Fibroblast of the aortic adventitia (primary cell): ENCODE results near the gene WNT1. TPM values are rescaled to one million over a fixed set of nuclear protein-coding genes. Genes with fewer than 3 reads are reported as not detected.

Source experiments
- DNase-seq: peaks from one replicate; pipeline ENCODE4 v3.0.0-alpha.2; 2010; ENCODE audit warnings: low read depth
- H3K4me3 ChIP-seq: 2 replicates; pipeline ENCODE4 v1.5.1; 2011; ENCODE audit warnings: low read depth, mild to moderate bottlenecking, control low read depth, low read length, moderate library complexity
- total RNA-seq: library from RNA; depleted of rRNA; stranded (reverse); fragments of >200 nt; gene quantifications from 2 replicates; pipeline ENCODE4 v1.2.3, GENCODE V29; 2012; ENCODE audit warnings: low replicate concordance
- TF ChIP-seq, protein P1 (sequence below): IDR thresholded peaks from 2 replicates; pipeline ENCODE4 v1.5.1; 2011; ENCODE audit warnings: mild to moderate bottlenecking, low read length, control low read depth, inconsistent platforms; ENCODE audit not compliant: insufficient read depth

WNT1 gene
- total RNA-seq, 1 donor: not detected

DNA sequence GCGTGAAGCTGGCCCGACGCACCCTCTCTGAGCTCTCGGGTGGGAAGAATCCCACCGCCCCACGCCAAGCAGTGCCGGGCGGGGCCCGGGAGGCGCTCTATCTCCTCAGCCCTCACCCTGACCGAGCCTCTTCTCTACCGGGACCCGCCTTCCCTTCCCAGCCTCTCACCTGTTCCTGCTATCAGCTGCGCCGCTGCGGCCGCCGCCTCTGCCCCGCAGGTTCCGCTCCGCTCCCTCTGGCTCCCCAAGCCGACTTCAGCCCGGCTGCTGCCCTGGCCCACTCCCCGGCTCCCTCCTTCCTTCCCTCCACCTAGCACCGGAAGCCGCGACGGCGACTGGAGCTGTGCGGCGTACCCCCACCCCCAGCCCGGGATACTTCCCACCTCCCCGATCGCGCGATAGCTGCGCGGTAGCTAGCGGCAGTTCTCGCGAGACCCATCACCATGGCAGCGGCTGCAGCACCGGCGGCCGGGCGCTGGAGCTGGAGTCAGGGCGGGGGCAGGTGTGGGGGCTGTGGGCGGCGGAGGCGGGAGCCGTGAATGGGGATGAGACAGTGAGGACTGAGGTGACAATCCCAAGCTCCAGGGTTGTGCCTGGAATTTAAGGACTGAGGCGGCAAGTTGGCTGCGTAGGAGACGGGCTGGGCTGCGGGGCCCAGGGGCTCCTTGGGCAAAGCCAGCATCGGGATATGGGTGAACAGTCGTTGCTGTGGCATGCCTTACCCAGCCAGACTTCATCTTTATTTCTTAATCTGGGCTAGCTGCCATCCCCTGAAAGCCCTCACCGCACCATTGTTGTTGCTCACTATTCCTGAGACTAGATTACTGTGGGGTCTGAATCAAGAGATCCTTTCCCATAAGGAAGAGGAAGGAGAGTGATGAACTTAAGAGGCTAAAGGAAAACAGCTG, 20.7 kb upstream of the WNT1 start, which contains the start of gene ARF3:
ARF3 (minus strand) TSS at position 347 of the 908 bp plus-strand sequence. CDS start 16,392 bp downstream, outside the sequence.
- peak within 1 kb of the TSS; percentile 97 for H3K4me3 ChIP-seq
- TF ChIP-seq, protein P1, sequence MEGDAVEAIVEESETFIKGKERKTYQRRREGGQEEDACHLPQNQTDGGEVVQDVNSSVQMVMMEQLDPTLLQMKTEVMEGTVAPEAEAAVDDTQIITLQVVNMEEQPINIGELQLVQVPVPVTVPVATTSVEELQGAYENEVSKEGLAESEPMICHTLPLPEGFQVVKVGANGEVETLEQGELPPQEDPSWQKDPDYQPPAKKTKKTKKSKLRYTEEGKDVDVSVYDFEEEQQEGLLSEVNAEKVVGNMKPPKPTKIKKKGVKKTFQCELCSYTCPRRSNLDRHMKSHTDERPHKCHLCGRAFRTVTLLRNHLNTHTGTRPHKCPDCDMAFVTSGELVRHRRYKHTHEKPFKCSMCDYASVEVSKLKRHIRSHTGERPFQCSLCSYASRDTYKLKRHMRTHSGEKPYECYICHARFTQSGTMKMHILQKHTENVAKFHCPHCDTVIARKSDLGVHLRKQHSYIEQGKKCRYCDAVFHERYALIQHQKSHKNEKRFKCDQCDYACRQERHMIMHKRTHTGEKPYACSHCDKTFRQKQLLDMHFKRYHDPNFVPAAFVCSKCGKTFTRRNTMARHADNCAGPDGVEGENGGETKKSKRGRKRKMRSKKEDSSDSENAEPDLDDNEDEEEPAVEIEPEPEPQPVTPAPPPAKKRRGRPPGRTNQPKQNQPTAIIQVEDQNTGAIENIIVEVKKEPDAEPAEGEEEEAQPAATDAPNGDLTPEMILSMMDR: no peak
- peak; percentile 85 for DNase-seq

DNA sequence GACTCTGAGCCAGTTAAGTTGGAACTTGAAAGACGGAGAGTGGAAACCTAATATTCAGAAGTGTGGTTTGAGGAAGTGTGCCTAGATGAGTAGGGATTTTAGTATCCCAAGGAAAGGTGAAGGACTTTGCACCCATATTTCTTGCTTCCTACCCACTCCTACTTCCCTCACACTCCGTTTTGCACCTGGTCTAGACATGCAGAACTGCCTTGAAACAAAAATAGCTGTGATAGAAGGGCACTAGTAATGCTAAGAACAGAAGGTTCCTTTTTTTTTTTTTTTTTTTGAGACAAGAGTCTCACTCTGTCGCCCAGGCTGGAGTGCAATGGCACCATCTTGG, 20.1 kb upstream of the WNT1 start:
- TF ChIP-seq, protein P1: no peak
- peak overlapping the region; percentile 97 for H3K4me3 ChIP-seq
- no peak for DNase-seq

DNA sequence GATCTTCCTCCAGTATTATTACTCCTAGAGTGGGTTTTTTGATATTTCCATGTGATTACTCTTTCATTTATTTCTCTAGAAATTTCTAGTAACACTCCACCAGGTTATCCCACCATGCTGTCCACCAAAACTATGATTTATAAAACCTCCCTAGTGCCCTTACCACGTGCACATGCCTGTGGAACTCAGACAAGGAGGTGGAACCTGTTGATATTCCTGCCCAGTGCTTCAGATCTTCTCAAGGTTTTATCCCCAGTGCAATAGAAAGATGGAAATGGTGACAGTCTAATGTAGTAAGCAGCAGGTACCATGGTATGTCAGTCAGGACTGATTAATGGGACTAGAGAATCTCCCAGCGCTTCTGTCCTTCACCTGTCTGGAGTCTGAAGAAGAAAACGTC, 17.3 kb upstream of the WNT1 start:
- TF ChIP-seq, protein P1: no peak
- H3K4me3 ChIP-seq: no peak overlapping the region
- DNase-seq: no peak

DNA sequence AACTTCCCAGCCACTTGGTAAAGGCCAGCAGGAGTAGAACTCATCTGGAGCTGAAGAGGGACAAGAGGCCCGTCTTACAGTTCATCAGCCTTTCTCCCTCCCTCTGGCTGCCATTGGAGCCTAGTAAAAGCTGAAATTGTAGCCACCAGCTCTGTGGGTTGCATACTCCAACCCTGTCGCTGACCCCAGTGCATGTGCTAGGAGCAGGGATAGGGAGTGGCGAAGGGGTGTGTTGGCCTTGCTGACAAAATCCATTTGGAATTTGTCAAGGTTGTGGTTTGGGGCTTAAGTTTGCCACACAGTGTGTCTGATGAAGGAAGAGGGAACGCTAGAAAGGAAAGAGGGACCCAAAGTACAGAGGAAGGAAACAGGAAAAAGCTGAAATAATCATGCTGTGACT, 16.8 kb upstream of the WNT1 start:
- H3K4me3 ChIP-seq: no peak overlapping the region
- TF ChIP-seq, protein P1: no peak
- no peak for DNase-seq

DNA sequence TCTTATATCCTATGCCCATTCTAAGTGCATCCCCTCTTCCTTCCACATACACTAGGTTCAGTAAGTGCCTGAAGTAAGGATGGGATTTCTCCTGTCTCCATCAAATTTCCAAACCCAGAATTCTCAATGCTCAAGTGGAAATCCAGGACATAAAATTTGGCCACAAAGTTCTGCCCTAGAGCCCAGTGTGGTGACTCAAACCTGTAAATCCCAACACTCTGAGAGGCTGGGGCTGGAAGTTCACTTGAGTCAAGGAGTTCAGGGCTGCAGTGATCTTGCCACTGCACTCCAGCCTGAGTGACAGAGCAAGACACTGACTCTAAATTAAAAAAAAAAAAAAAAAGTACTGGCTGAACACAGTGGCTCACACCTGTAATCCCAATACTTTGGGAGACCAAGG, 16.3 kb upstream of the WNT1 start:
- no peak for DNase-seq
- TF ChIP-seq, protein P1: no peak

DNA sequence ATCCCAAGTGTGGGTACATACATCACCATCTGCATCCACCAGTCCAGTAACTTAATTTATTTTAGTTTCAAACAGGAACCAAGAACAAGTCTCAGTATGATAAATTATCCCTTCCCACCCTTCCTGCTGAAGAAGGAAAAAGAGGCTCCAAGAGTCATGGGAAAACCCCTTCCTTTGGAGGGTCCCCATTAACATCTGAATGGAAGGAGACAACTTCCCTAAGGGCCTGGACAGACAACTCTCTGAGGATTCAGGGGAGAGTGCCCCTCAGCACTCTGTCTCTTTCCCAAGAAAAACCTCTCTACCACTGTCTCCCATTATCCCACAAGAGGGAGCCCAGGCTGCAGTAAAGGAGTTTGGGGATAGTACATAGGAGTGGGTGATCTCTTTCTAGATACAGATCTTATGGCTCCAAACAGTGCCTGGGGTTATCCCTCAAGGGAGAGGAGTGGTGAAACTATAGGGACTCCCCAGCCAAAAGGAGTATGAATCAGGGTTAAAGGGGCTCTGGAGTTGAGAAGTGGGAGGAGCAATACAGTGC, 12.8 kb upstream of the WNT1 start:
- peak; percentile 52 for DNase-seq
- TF ChIP-seq, protein P1: peak; percentile 61
- H3K4me3 ChIP-seq: no peak overlapping the region

More for the DNA sequence above, 16.3 kb upstream of the WNT1 start:
- no peak overlapping the region for H3K4me3 ChIP-seq
